Neural progenitor cell (in vitro differentiated cells): Measurements from ENCODE around the gene PCNX2.

ENCODE experiments used
- CTCF ChIP-seq: fragments of 200-600 bp; sonication (generic); IDR thresholded peaks from 2 replicates; pipeline ENCODE4 v1.5.1; 2017; ENCODE audit warnings: antibody characterized with exemption, mild to moderate bottlenecking
- EZH2 ChIP-seq: fragments of 200-600 bp; sonication (generic); IDR thresholded peaks from 2 replicates; pipeline ENCODE4 v1.6.1; 2017; ENCODE audit warnings: antibody characterized with exemption, mild to moderate bottlenecking, moderate library complexity
- EZH2phosphoT487 ChIP-seq: fragments of 200-600 bp; sonication (generic); IDR thresholded peaks from 2 replicates; pipeline ENCODE4 v1.6.1; 2017; ENCODE audit warnings: antibody characterized with exemption

GRCh38 chr1:233246965-233247364, 48.6 kb downstream of the PCNX2 start:
- TF ChIP-seq CTCF (no peak), EZH2phosphoT487 (no peak), EZH2 (no peak)
